ENCODE results near the gene NTF3.

NTF3 gene

DNA sequence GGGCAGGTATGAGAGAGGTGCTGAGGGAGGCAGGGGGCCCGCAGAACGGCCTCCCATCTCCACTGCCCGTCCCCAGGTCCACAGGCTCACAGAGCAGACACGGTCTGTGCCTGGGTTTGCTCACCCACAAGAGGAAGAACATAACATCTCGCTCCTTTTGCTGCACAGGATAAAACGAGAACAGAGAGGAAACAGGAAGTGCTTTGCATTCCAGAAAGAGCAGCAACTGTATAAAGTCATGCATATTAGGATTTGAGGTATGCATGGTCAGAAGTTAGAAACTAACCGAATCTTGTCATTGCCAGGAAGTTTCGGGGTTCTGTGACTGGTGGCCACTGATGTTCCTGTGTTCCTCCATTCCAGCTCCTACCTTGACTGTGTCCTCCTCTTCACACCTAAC is 25.0 kb downstream of the NTF3 start:
- H3K4me1 ChIP-seq (ENCODE audit: control insufficient read depth, insufficient read depth, low read length, poor library complexity, severe bottlenecking), result no peaks in the 10 kb centered on the region
- no peaks in the 10 kb centered on the region for H3K36me3 ChIP-seq (ENCODE audit: control insufficient read depth, insufficient read depth, low read length)
- no peaks in the 10 kb centered on the region for H3K9me3 ChIP-seq (ENCODE audit: control insufficient read depth, low read length)
- H3K27me3 ChIP-seq (replicated peaks; ENCODE audit: control insufficient read depth, insufficient read depth, low read length, poor library complexity, severe bottlenecking), result no peaks in the 10 kb centered on the region
- no peak for DNase-seq
- no peak overlapping the region for H3K4me3 ChIP-seq (ENCODE audit: insufficient read depth, low read depth, low read length, poor library complexity, severe bottlenecking)
- H3K27ac ChIP-seq (ENCODE audit: insufficient read depth, low read length, poor library complexity, severe bottlenecking), result no peak overlapping the region

DNA sequence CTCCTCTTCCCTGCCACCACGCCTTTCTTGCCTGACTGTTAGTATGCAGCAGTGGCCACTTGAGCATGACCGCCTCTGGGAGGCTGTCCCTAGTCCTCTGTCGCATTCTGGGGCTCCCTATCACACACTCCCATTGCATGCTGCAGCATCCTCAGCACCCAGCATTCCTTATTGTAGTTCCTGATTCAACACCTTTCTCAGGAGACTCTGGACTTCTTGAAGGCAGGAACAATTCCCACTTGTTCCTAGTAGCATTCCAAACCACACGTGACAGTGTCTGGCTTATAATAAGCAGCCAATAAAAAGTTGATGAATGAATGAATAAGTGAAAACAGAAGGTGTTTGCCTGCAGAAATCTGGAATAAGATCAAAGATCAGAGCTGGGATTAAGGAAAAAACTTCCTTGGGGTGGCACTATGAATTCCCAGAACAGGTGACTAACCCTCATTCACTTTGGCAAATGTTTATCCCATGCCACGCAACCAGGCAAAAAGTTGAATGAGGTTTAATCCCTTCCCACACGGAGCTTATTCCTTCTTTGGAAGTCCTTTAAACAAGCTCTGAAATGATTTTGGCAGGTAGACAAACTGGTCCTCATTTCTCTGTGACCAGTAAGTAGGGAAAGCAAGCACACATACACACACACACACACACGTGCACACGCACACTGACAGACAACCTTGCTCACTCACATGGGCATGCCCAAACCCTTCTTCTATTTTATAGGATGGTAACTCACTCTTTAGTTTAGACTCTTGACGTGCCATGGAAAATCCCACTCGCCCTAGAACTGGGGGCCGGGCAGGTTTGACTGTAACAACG is 26.5 kb downstream of the NTF3 start:
- Histone ChIP-seq H3K9me3 (ENCODE audit: control insufficient read depth, low read length) (no peaks in the 10 kb centered on the region), H3K36me3 (ENCODE audit: control insufficient read depth, insufficient read depth, low read length) (no peaks in the 10 kb centered on the region), H3K4me1 (ENCODE audit: control insufficient read depth, insufficient read depth, low read length, poor library complexity, severe bottlenecking) (no peaks in the 10 kb centered on the region), H3K27me3 (replicated peaks; ENCODE audit: control insufficient read depth, insufficient read depth, low read length, poor library complexity, severe bottlenecking) (no peaks in the 10 kb centered on the region), H3K27ac (ENCODE audit: insufficient read depth, low read length, poor library complexity, severe bottlenecking) (no peak overlapping the region), H3K4me3 (ENCODE audit: insufficient read depth, low read depth, low read length, poor library complexity, severe bottlenecking) (no peak overlapping the region)
- DNase-seq, result no peak

- DNase-seq, result no peak
- Histone ChIP-seq H3K4me3 (ENCODE audit: insufficient read depth, low read depth, low read length, poor library complexity, severe bottlenecking) (no peak overlapping the region), H3K9me3 (ENCODE audit: control insufficient read depth, low read length) (no peaks in the 10 kb centered on the region), H3K27ac (ENCODE audit: insufficient read depth, low read length, poor library complexity, severe bottlenecking) (no peak overlapping the region), H3K4me1 (ENCODE audit: control insufficient read depth, insufficient read depth, low read length, poor library complexity, severe bottlenecking) (no peaks in the 10 kb centered on the region), H3K27me3 (replicated peaks; ENCODE audit: control insufficient read depth, insufficient read depth, low read length, poor library complexity, severe bottlenecking) (no peaks in the 10 kb centered on the region), H3K36me3 (ENCODE audit: control insufficient read depth, insufficient read depth, low read length) (no peaks in the 10 kb centered on the region)
Measured at GRCh38 chr12:5459051-5459782, 27.3 kb downstream of the NTF3 start.

GRCh38 chr12:5460817-5461216 is 28.9 kb downstream of the NTF3 start:
- Histone ChIP-seq H3K4me1 (ENCODE audit: control insufficient read depth, insufficient read depth, low read length, poor library complexity, severe bottlenecking) (no peaks in the 10 kb centered on the region), H3K36me3 (ENCODE audit: control insufficient read depth, insufficient read depth, low read length) (no peaks in the 10 kb centered on the region), H3K27ac (ENCODE audit: insufficient read depth, low read length, poor library complexity, severe bottlenecking) (no peak overlapping the region), H3K27me3 (replicated peaks; ENCODE audit: control insufficient read depth, insufficient read depth, low read length, poor library complexity, severe bottlenecking) (no peaks in the 10 kb centered on the region), H3K4me3 (ENCODE audit: insufficient read depth, low read depth, low read length, poor library complexity, severe bottlenecking) (no peak overlapping the region), H3K9me3 (ENCODE audit: control insufficient read depth, low read length) (no peaks in the 10 kb centered on the region)
- DNase-seq, result no peak

GRCh38 chr12:5461966-5462365 is 30.1 kb downstream of the NTF3 start:
- H3K4me3 ChIP-seq (ENCODE audit: insufficient read depth, low read depth, low read length, poor library complexity, severe bottlenecking), result no peak overlapping the region
- no peak overlapping the region for H3K27ac ChIP-seq (ENCODE audit: insufficient read depth, low read length, poor library complexity, severe bottlenecking)
- H3K27me3 ChIP-seq (replicated peaks; ENCODE audit: control insufficient read depth, insufficient read depth, low read length, poor library complexity, severe bottlenecking), result no peaks in the 10 kb centered on the region
- no peaks in the 10 kb centered on the region for H3K36me3 ChIP-seq (ENCODE audit: control insufficient read depth, insufficient read depth, low read length)
- H3K9me3 ChIP-seq (ENCODE audit: control insufficient read depth, low read length), result no peaks in the 10 kb centered on the region
- no peaks in the 10 kb centered on the region for H3K4me1 ChIP-seq (ENCODE audit: control insufficient read depth, insufficient read depth, low read length, poor library complexity, severe bottlenecking)
- DNase-seq, result no peak

- H3K27me3 ChIP-seq (replicated peaks; ENCODE audit: control insufficient read depth, insufficient read depth, low read length, poor library complexity, severe bottlenecking), result no peaks in the 10 kb centered on the region
- H3K4me1 ChIP-seq (ENCODE audit: control insufficient read depth, insufficient read depth, low read length, poor library complexity, severe bottlenecking), result no peaks in the 10 kb centered on the region
- H3K27ac ChIP-seq (ENCODE audit: insufficient read depth, low read length, poor library complexity, severe bottlenecking), result no peak overlapping the region
- H3K36me3 ChIP-seq (ENCODE audit: control insufficient read depth, insufficient read depth, low read length), result no peaks in the 10 kb centered on the region
- no peaks in the 10 kb centered on the region for H3K9me3 ChIP-seq (ENCODE audit: control insufficient read depth, low read length)
- no peak overlapping the region for H3K4me3 ChIP-seq (ENCODE audit: insufficient read depth, low read depth, low read length, poor library complexity, severe bottlenecking)
- no peak for DNase-seq
Measured at GRCh38 chr12:5464096-5464495, 32.2 kb downstream of the NTF3 start.

DNA sequence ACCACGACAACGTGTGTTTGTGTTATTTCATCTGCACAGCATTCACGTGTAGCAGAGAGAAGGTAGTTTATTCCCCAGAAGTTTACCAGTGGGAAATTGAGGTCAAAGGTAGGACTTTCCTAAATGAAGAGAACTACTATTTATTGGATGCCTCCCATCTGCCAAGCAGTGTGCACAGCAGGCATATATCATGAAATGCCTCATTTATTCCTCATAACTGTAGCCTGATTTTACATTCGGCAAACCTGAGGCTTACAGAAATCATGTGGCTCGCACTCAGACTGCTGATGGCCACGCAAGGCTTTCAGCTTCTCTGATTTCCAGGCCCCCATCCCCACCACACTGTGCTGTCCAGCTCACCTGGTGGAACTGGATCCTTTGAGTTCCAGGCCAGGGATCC is 33.5 kb downstream of the NTF3 start:
- H3K27me3 ChIP-seq (replicated peaks; ENCODE audit: control insufficient read depth, insufficient read depth, low read length, poor library complexity, severe bottlenecking), result no peaks in the 10 kb centered on the region
- no peak overlapping the region for H3K4me3 ChIP-seq (ENCODE audit: insufficient read depth, low read depth, low read length, poor library complexity, severe bottlenecking)
- no peaks in the 10 kb centered on the region for H3K4me1 ChIP-seq (ENCODE audit: control insufficient read depth, insufficient read depth, low read length, poor library complexity, severe bottlenecking)
- H3K9me3 ChIP-seq (ENCODE audit: control insufficient read depth, low read length), result no peaks in the 10 kb centered on the region
- no peak for DNase-seq
- H3K27ac ChIP-seq (ENCODE audit: insufficient read depth, low read length, poor library complexity, severe bottlenecking), result no peak overlapping the region
- H3K36me3 ChIP-seq (ENCODE audit: control insufficient read depth, insufficient read depth, low read length), result no peaks in the 10 kb centered on the region

DNA sequence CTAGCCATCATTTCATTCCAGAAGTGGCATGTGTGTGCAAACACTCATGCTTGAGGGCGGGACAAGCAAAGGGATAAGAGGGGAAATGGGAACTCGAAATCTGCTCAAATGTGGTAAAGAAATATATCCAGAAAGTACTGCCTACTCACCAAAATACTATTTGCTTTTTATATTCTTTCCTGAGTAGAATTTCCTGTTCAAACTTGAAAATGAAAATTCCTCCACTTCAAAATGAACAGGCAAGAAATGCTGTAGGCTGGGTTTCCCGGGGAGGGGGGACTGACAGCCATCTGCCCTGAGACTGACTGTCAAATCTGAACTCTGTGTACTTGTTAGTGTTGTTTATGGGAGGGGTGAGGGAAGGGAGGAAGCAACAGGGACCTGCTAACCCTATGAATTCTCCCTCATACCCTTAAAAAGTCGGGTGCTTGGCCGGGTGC is 34.6 kb downstream of the NTF3 start:
- no peak for DNase-seq
- Histone ChIP-seq H3K9me3 (ENCODE audit: control insufficient read depth, low read length) (no peaks in the 10 kb centered on the region), H3K36me3 (ENCODE audit: control insufficient read depth, insufficient read depth, low read length) (no peaks in the 10 kb centered on the region), H3K4me1 (ENCODE audit: control insufficient read depth, insufficient read depth, low read length, poor library complexity, severe bottlenecking) (no peaks in the 10 kb centered on the region), H3K4me3 (ENCODE audit: insufficient read depth, low read depth, low read length, poor library complexity, severe bottlenecking) (no peak overlapping the region), H3K27ac (ENCODE audit: insufficient read depth, low read length, poor library complexity, severe bottlenecking) (no peak overlapping the region), H3K27me3 (replicated peaks; ENCODE audit: control insufficient read depth, insufficient read depth, low read length, poor library complexity, severe bottlenecking) (no peaks in the 10 kb centered on the region)

GRCh38 chr12:5467931-5468330 is 36.0 kb downstream of the NTF3 start:
- Histone ChIP-seq H3K9me3 (ENCODE audit: control insufficient read depth, low read length) (no peaks in the 10 kb centered on the region), H3K36me3 (ENCODE audit: control insufficient read depth, insufficient read depth, low read length) (no peaks in the 10 kb centered on the region), H3K27me3 (replicated peaks; ENCODE audit: control insufficient read depth, insufficient read depth, low read length, poor library complexity, severe bottlenecking) (no peaks in the 10 kb centered on the region), H3K4me1 (ENCODE audit: control insufficient read depth, insufficient read depth, low read length, poor library complexity, severe bottlenecking) (no peaks in the 10 kb centered on the region), H3K4me3 (ENCODE audit: insufficient read depth, low read depth, low read length, poor library complexity, severe bottlenecking) (no peak overlapping the region), H3K27ac (ENCODE audit: insufficient read depth, low read length, poor library complexity, severe bottlenecking) (no peak overlapping the region)
- no peak for DNase-seq

- no peak for DNase-seq
- no peaks in the 10 kb centered on the region for H3K27me3 ChIP-seq (replicated peaks; ENCODE audit: control insufficient read depth, insufficient read depth, low read length, poor library complexity, severe bottlenecking)
- H3K4me1 ChIP-seq (ENCODE audit: control insufficient read depth, insufficient read depth, low read length, poor library complexity, severe bottlenecking), result no peaks in the 10 kb centered on the region
- H3K4me3 ChIP-seq (ENCODE audit: insufficient read depth, low read depth, low read length, poor library complexity, severe bottlenecking), result no peak overlapping the region
- H3K36me3 ChIP-seq (ENCODE audit: control insufficient read depth, insufficient read depth, low read length), result no peaks in the 10 kb centered on the region
- no peaks in the 10 kb centered on the region for H3K9me3 ChIP-seq (ENCODE audit: control insufficient read depth, low read length)
- no peak overlapping the region for H3K27ac ChIP-seq (ENCODE audit: insufficient read depth, low read length, poor library complexity, severe bottlenecking)
Measured at GRCh38 chr12:5470221-5470620, 38.3 kb downstream of the NTF3 start.
